Astrocyte of the spinal cord (primary cell): ENCODE results near the gene EFCAB3.

Experiments
- DNase-seq: peaks from one replicate; pipeline ENCODE4 v3.0.0; 2011; ENCODE audit warnings: low read depth, low spot score
- H3K4me3 ChIP-seq: 2 replicates; pipeline ENCODE4 v1.5.1; 2011; ENCODE audit warnings: low read depth, mild to moderate bottlenecking, low read length, moderate library complexity
- in situ Hi-C: cut with HindIII; loops from 2 replicates; pipeline ENCODE4 v1.10.0; 2017; ENCODE audit warnings: low sequenced_read_pairs
- TF ChIP-seq, protein P1 (sequence below): IDR thresholded peaks from 2 replicates; pipeline ENCODE4 v1.5.1; 2012; ENCODE audit warnings: low read depth, mild to moderate bottlenecking, low read length, inconsistent platforms

Gene EFCAB3

DNA sequence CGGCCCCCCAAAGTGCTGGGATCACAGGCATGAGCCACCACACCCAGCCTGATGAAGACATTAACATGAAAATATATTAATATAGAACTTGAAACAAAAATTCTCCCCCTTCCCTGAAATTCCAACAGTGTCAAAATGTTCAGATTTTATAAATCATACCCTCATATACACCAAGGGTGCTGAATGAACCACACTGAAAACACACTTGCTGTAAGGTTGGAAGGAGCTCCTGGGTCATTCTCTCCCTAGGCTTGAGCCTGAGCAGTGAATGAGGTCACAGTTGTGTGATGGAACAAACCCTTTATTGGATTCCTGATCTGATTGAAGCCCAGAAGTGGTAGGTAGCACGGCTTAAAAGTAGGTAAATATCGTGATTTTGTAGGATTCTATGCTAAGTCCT lies at the start of gene EFCAB3:
Gene EFCAB3, plus strand, starts transcription at position 301 of the 400 bp plus-strand sequence. CDS start 2,427 bp downstream, outside the sequence.
- no peak for DNase-seq
- in situ Hi-C loops: no loop called here
- TF ChIP-seq, protein P1, sequence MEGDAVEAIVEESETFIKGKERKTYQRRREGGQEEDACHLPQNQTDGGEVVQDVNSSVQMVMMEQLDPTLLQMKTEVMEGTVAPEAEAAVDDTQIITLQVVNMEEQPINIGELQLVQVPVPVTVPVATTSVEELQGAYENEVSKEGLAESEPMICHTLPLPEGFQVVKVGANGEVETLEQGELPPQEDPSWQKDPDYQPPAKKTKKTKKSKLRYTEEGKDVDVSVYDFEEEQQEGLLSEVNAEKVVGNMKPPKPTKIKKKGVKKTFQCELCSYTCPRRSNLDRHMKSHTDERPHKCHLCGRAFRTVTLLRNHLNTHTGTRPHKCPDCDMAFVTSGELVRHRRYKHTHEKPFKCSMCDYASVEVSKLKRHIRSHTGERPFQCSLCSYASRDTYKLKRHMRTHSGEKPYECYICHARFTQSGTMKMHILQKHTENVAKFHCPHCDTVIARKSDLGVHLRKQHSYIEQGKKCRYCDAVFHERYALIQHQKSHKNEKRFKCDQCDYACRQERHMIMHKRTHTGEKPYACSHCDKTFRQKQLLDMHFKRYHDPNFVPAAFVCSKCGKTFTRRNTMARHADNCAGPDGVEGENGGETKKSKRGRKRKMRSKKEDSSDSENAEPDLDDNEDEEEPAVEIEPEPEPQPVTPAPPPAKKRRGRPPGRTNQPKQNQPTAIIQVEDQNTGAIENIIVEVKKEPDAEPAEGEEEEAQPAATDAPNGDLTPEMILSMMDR: no peak
- H3K4me3 ChIP-seq: no peak within 1 kb of the TSS

DNA sequence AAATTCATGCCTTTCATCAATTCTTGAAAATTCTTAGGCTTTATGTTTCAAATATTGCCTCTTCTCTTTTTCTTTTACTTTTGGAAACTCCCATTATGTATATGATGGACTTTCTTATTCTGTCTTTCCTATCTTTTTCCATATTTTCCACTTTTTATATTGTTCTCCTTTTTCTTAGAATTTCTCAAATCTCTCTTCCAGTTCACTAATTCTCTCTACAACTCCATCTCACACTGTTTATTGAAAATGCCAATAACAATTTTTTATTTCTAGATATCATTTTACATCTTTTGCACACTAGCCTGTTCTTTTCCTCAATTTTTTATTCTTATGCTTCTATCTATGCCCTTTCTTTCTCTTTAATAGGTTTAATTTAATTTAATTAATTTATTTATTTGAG lies 43.8 kb upstream of the EFCAB3 start:
- DNase-seq: no peak
- TF ChIP-seq, protein P1: no peak
- H3K4me3 ChIP-seq: no peak overlapping the region
- in situ Hi-C loops: no loop called here

DNA sequence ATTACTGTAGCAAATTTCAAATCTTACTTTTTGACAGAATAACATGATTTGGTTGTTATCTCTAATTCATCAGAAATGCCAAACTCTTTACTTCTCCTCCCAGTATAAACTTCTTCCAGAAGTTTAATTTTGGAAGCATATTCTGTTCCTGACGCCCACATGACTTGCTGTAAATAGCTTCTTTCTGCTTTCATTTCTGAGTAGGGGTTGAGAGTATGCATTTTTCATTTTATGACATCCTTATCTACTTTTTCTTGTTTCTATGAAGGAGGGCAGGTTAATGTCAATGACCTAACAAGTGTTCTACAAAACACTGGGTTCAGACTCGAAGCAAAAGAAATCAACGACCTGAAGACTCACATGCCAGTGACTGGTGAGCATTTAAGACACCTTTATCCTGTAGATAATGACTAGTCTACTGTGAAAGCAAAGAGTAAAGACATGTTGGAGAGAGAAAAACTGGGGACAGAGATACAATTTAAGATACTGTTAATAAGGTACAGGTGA lies 36.5 kb upstream of the EFCAB3 start:
- H3K4me3 ChIP-seq: no peak overlapping the region
- in situ Hi-C loops: no loop called here

DNA sequence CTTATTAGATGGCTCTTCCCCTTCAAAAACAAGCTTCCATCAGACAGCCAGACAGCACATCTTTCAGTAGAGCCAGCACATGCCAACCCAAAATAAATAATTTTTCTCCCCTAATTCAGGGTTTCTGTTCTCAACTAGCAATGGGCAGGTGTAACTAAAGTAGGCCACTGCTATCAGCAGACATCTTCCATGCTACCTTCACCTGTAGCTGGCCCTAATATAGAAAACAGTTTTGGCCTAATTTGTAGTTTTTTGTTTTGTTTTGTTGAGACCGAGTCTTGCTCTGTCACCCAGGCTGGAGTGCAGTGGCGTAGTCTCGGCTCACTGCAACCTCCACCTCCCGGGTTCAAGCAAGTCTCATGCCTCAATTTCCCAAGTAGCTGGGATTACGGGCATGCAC lies 29.2 kb upstream of the EFCAB3 start:
- TF ChIP-seq, protein P1: no peak
- DNase-seq: no peak
- H3K4me3 ChIP-seq: no peak overlapping the region
- in situ Hi-C loops: no loop called here

More for the DNA sequence above, 36.5 kb upstream of the EFCAB3 start:
- no peak for DNase-seq
- TF ChIP-seq, protein P1: no peak

DNA sequence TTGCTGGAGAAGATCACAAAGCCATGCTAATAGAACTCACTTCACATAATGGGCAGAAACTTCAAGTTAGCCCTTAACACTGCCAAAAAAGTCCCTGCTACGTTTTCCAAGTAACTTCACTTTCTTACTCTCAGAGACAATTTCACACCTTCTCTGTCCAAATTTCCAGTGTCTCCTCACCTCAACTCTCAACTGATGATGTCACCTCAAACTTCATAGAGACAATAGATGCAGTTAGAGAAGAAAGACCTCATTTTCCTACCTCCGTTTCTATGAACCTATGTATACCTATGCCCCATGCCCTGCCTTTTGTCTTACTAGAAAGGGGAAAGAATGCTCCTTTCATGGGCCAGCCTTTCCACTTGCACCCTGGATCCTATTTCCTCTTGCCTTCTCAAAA lies 14.2 kb upstream of the EFCAB3 start:
- H3K4me3 ChIP-seq: no peak overlapping the region
- DNase-seq: no peak
- in situ Hi-C loops: no loop called here
- TF ChIP-seq, protein P1: no peak

DNA sequence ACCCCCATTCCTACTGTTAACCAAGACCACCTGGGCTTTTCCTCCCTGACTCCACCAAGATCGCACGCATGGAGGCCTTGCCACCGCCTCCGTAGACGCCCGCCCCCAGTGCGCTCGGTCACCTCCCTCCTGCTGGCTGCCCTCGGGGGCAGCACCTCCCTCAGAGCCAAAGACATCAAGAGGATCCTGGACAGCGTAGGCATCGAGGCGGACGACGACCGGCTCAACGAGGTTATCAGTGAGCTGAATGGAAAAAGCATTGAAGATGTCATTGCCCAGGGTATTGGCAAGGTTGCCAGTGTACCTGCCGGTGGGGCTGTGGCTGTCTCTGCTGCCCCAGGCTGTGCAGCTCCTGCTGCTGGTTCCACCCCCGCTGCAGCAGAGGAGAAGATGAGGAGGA lies 1.2 kb downstream of the EFCAB3 start:
- in situ Hi-C loops: no loop called here
- DNase-seq: no peak
- TF ChIP-seq, protein P1: no peak
- no peak overlapping the region for H3K4me3 ChIP-seq

DNA sequence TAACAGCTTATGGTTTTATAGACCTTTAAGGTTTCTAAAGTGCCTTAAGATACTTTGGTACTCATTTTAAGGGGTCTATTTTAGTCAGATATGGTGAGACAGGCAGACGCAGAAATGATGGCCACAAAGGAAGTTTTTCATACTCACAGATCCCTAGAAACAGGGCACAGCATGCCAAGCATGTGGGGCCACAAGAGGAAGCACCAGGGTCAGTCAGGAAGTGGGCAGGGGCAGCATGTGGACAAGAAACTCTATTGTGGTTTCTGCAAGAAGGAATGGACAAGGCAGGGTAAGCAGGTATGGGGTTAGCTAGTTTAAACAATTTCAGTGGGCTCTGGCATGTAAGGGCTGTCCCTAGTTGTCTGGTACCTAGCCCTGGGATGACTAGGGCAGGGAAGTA lies 8.5 kb downstream of the EFCAB3 start:
- no peak overlapping the region for H3K4me3 ChIP-seq
- in situ Hi-C loops: no loop called here
- TF ChIP-seq, protein P1: no peak
- DNase-seq: no peak
